ENCODE data around the gene KSR1.

DNA sequence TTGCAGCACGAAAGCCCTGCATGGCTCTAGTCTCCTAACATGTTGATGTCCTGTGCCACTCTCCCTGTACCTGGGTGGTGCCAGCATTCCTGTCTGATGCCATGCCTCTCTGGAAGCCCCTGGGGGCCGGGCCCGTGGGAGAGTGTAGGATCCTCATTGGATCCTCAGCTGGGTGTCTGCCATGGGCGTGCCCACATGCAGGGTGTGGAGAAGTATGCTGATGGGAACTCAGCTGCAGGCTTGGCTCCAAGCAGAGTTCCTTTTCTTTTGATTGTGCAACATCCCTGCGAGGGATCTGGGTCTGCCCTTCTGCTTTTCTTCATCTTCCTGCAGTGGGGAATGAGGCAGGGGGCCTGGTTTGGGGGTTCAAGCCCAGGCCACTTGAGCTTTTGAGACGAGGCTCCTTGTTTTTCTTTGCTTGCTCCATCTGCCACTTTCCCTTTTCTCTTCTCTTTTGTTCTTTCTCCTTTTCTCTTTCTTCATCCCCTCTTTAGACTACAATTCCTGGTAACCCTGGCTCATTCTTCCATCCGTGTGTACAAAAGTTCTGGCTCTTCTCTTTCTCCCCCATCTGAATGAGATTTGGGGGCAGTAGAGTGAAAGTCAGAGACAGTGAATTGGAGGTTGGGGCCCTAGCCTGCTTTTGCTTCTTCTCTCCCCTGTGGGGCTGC lies 32.9 kb downstream of the KSR1 start:
- TF ChIP-seq NFRKB (IDR thresholded peaks at IDR 0.05) (no peak), SP1 (IDR thresholded peaks at IDR 0.05) (no peak), ELF4 (IDR thresholded peaks at IDR 0.05) (no peak), BHLHE40 (IDR thresholded peaks at IDR 0.05; ENCODE audit: borderline replicate concordance) (no peak), L3MBTL2 (conservative IDR thresholded peaks at IDR 0.05) (no peak), TARDBP (IDR thresholded peaks at IDR 0.05) (no peak), SUZ12 (IDR thresholded peaks at IDR 0.05) (no peak), FOXK2 (IDR thresholded peaks at IDR 0.05) (no peak), FOXM1 (IDR thresholded peaks at IDR 0.05; ENCODE audit: borderline replicate concordance) (no peak), ARNT (IDR thresholded peaks at IDR 0.05) (no peak), CTBP1 (IDR thresholded peaks at IDR 0.05; ENCODE audit: borderline replicate concordance) (no peak), LEF1 (IDR thresholded peaks at IDR 0.05; ENCODE audit: borderline replicate concordance) (no peak), ZNF384 (IDR thresholded peaks at IDR 0.05) (no peak)
- TF ChIP-seq, protein P1, sequence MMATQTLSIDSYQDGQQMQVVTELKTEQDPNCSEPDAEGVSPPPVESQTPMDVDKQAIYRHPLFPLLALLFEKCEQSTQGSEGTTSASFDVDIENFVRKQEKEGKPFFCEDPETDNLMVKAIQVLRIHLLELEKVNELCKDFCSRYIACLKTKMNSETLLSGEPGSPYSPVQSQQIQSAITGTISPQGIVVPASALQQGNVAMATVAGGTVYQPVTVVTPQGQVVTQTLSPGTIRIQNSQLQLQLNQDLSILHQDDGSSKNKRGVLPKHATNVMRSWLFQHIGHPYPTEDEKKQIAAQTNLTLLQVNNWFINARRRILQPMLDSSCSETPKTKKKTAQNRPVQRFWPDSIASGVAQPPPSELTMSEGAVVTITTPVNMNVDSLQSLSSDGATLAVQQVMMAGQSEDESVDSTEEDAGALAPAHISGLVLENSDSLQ (IDR thresholded peaks at IDR 0.05): no peak
